Endothelial cell of umbilical vein (primary cell): ENCODE results near the gene DMD. TPM values are rescaled to one million over a fixed set of nuclear protein-coding genes. Genes with fewer than 3 reads are reported as not detected.

Experiments
- BruUV-seq: library from RNA; stranded (reverse); fragments of 400-500 nt; replicated peaks from 2 replicates; lab custom pipeline; 2021; lab: Mats Ljungman, UMichigan
- CTCF ChIA-PET: fragments of 300-600, 350-600 bp; sonication (Branson Sonifier 250); formaldehyde crosslinking; loops from one replicate; lab custom pipeline; 2021; ENCODE audit warnings: antibody characterized with exemption, inconsistent platforms; lab: Charles Lee
- POLR2A ChIA-PET: fragments of 300-600, 350-600 bp; sonication (Branson Sonifier 250); formaldehyde crosslinking; loops from one replicate; lab custom pipeline; 2021; ENCODE audit warnings: antibody characterized with exemption, inconsistent platforms; lab: Charles Lee
- DNase-seq: peaks from one replicate; pipeline ENCODE4 v3.0.0-alpha.2; 2011; ENCODE audit warnings: low read depth, low spot score
- FAIRE-seq: peaks from 2 replicates; lab custom pipeline; 2011; peaks lifted over from hg19 to GRCh38; lab: Jason Lieb, UNC
- H2AFZ ChIP-seq: 2 replicates; pipeline ENCODE4 v1.6.0; 2012; ENCODE audit warnings: low read depth, low read length, control low read depth, inconsistent platforms
- H3K27ac ChIP-seq: 2 replicates; pipeline ENCODE4 v1.5.1; 2011; ENCODE audit warnings: low read depth, mild to moderate bottlenecking, control low read depth, low read length, moderate library complexity; ENCODE audit not compliant: insufficient read depth
- H3K27me3 ChIP-seq, 2 experiments: 2 replicates each; pipeline versions ENCODE4 v1.6.0 to v1.6.1; 2011; ENCODE audit warnings: low read length in 2 of 2, mixed read lengths in 1 of 2; ENCODE audit not compliant: control insufficient read depth in 2 of 2, insufficient read depth in 2 of 2
- H3K36me3 ChIP-seq, 2 experiments: 2 replicates in 1 of 2; 3 replicates in 1 of 2; pipeline ENCODE4 v1.5.1; 2011; ENCODE audit warnings: low read length in 2 of 2, mild to moderate bottlenecking in 1 of 2, moderate library complexity in 1 of 2; ENCODE audit not compliant: control insufficient read depth in 2 of 2, insufficient read depth in 2 of 2; ENCODE audit errors: extremely low read depth in 1 of 2
- H3K4me1 ChIP-seq: 3 replicates; pipeline ENCODE4 v1.5.1; 2011; ENCODE audit warnings: mild to moderate bottlenecking, low read length; ENCODE audit not compliant: control insufficient read depth, insufficient read depth; ENCODE audit errors: extremely low read depth
- H3K4me2 ChIP-seq: 2 replicates; pipeline ENCODE4 v1.6.1; 2011; ENCODE audit warnings: low read length, control low read depth, mixed read lengths; ENCODE audit not compliant: insufficient read depth
- H3K4me3 ChIP-seq, 3 experiments: fragments of 200-600 bp in 1 of 3; sonication (generic), shearing (Covaris generic) in 1 of 3; replicated peaks in 1 of 3; 2 replicates each; pipeline ENCODE4 v1.5.1; 2011 to 2016; ENCODE audit warnings: control low read depth in 3 of 3, low read length in 3 of 3, mild to moderate bottlenecking in 2 of 3, inconsistent platforms in 1 of 3, low read depth in 1 of 3, moderate library complexity in 1 of 3; ENCODE audit not compliant: insufficient read depth in 1 of 3
- H3K79me2 ChIP-seq: 2 replicates; pipeline ENCODE4 v1.6.0; 2012; ENCODE audit warnings: low read length, inconsistent platforms; ENCODE audit not compliant: control insufficient read depth, insufficient read depth
- H3K9ac ChIP-seq: replicated peaks from 2 replicates; pipeline ENCODE3; 2011; ENCODE audit warnings: low read length, control low read depth; ENCODE audit not compliant: insufficient read depth; ENCODE audit errors: extremely low read depth
- H3K9me1 ChIP-seq: replicated peaks from 3 replicates; pipeline ENCODE4 v1.6.0; 2011; ENCODE audit warnings: mild to moderate bottlenecking, low read length; ENCODE audit not compliant: control insufficient read depth, insufficient read depth; ENCODE audit errors: extremely low read depth
- H3K9me3 ChIP-seq: replicated peaks from 2 replicates; pipeline ENCODE4 v1.5.1; 2012; ENCODE audit warnings: low read length, inconsistent platforms; ENCODE audit not compliant: control insufficient read depth, insufficient read depth
- H4K20me1 ChIP-seq: replicated peaks from 2 replicates; pipeline ENCODE3; 2011; ENCODE audit warnings: mild to moderate bottlenecking, low read length; ENCODE audit not compliant: control insufficient read depth, insufficient read depth; ENCODE audit errors: extremely low read depth
- EZH2 ChIP-seq: IDR thresholded peaks from 2 replicates; pipeline ENCODE4 v1.6.1; 2012; ENCODE audit warnings: borderline replicate concordance, low read depth, mild to moderate bottlenecking, moderate library complexity, low read length, inconsistent platforms; ENCODE audit not compliant: severe bottlenecking
- FOS ChIP-seq: IDR thresholded peaks from 2 replicates; pipeline ENCODE4 v1.6.1; 2011; ENCODE audit warnings: mild to moderate bottlenecking, low read length, moderate library complexity, borderline replicate concordance; ENCODE audit not compliant: insufficient read depth
- GATA2 ChIP-seq: IDR thresholded peaks from 2 replicates; pipeline ENCODE4 v1.7.0; 2011; ENCODE audit warnings: low read depth, mild to moderate bottlenecking, moderate library complexity, mixed read lengths, low read length; ENCODE audit not compliant: insufficient read length, insufficient read depth
- JUN ChIP-seq: IDR thresholded peaks from 2 replicates; pipeline ENCODE4 v1.6.1; 2011; ENCODE audit warnings: borderline replicate concordance, low read depth; ENCODE audit not compliant: insufficient read length, insufficient read depth
- MYC ChIP-seq: IDR thresholded peaks from one replicate; pipeline ENCODE4 v1.6.1; 2011; ENCODE audit warnings: mild to moderate bottlenecking, low read depth, low read length
- POLR2A ChIP-seq: IDR thresholded peaks from 2 replicates; pipeline ENCODE4 v1.6.1; 2012; ENCODE audit warnings: low read depth, mild to moderate bottlenecking, control low read depth, low read length
- POLR2AphosphoS5 ChIP-seq: IDR thresholded peaks from 2 replicates; pipeline ENCODE4 v1.6.1; 2012; ENCODE audit warnings: low read depth, mild to moderate bottlenecking, control low read depth, low read length, moderate library complexity; ENCODE audit not compliant: insufficient read depth
- dilution Hi-C: fragments of 300-500 bp; cut with MboI; formaldehyde crosslinking; loops from one replicate; pipeline ENCODE4 v1.15.0; 2019; ENCODE audit warnings: low sequenced_read_pairs; ENCODE audit not compliant: extremely low pct_ligation_motif_present
- intact Hi-C: fragments of 100-400 bp; cut with micrococcal nuclease; formaldehyde crosslinking; loops from one replicate; pipeline ENCODE4 v1.10.0; 2022
- polyA plus RNA-seq, 4 experiments: library from polyadenylated mRNA; depleted of rRNA in 3 of 4; stranded (reverse) in 3 of 4; unstranded in 1 of 4; fragments of >200 nt; gene quantifications; 2 replicates each; pipeline versions ENCODE4 v1.2.1 to v1.2.3, GENCODE V29; 2011 to 2012; ENCODE audit warnings: missing spikeins in 1 of 4
- total RNA-seq: library from RNA; stranded (reverse); gene quantifications from 2 replicates; pipeline ENCODE4 v1.2.3, GENCODE V29; 2021
- TF ChIP-seq, protein P1 (sequence below): IDR thresholded peaks from 2 replicates; pipeline ENCODE4 v1.6.1; 2011; ENCODE audit not compliant: insufficient read depth, insufficient read length
- TF ChIP-seq, protein P2 (sequence below), 2 donors: IDR thresholded peaks; 1 replicate in 1 of 2; 2 replicates in 1 of 2; pipeline ENCODE4 v1.5.1; 2011; ENCODE audit warnings: low read length in 2 of 2, mild to moderate bottlenecking in 2 of 2, moderate library complexity in 2 of 2, control low read depth in 1 of 2, inconsistent platforms in 1 of 2, low read depth in 1 of 2; ENCODE audit not compliant: insufficient read depth in 1 of 2; ENCODE audit errors: extremely low read depth in 1 of 2

DMD gene
- total and polyA plus RNA-seq, 2 donors (not counting 3 experiments of a cell fraction or from before 2014, with no cell fraction given), result 7.3 to 9.0 TPM

- Histone ChIP-seq H3K9me1 (no peaks in the 10 kb centered on the region), H3K4me2 (no peak overlapping the region), H3K27ac (no peak overlapping the region), H3K4me1 (no peaks in the 10 kb centered on the region), H3K27me3 (no peaks in the 10 kb centered on the region), H3K4me3 (no peak overlapping the region), H4K20me1 (no peaks in the 10 kb centered on the region), H2AFZ (no peak overlapping the region), H3K79me2 (no peaks in the 10 kb centered on the region), H3K9ac (no peak overlapping the region), H3K36me3 (no peaks in the 10 kb centered on the region), H3K9me3 (no peaks in the 10 kb centered on the region)
- no peak for TF ChIP-seq POLR2A
- dilution Hi-C loops, result no loop called here
- intact Hi-C loops, result no loop called here
- no TSS peak for BruUV-seq
- DNase-seq, result no peak
- ChIA-PET POLR2A (no interaction called here), CTCF (no interaction called here)
- FAIRE-seq, result no peak
These were observed 1639.0 kb downstream of the DMD start for GRCh38 chrX:31572360-31572759.

DNA sequence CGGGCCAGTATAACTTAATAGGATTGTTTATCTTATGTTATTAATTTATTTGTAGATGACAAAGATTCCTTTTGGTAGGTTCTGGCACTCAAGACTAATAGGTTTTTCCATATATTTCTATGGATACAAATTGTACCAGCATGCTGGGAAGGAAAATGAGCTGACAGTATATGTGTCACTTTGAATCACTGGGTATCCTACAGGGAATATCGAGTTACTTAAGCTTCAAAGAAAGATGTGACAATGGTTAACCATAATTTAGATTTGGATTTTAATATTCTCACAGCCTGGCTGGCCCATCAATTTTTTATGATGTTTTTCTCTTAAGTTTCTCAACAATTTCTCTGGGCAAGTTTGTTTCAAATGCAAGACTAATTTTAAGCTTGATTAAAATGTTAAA, 1640.7 kb downstream of the DMD start:
- Histone ChIP-seq H3K4me3 (no peak overlapping the region), H3K9me3 (no peaks in the 10 kb centered on the region), H4K20me1 (no peaks in the 10 kb centered on the region), H3K27ac (no peak overlapping the region), H3K79me2 (no peaks in the 10 kb centered on the region), H3K36me3 (no peaks in the 10 kb centered on the region), H3K9ac (no peak overlapping the region), H3K4me1 (no peaks in the 10 kb centered on the region), H2AFZ (no peak overlapping the region), H3K4me2 (no peak overlapping the region), H3K9me1 (no peaks in the 10 kb centered on the region), H3K27me3 (no peaks in the 10 kb centered on the region)
- DNase-seq, result no peak
- dilution Hi-C loops, result no loop called here
- intact Hi-C loops, result no loop called here
- ChIA-PET CTCF (no interaction called here), POLR2A (no interaction called here)
- TF ChIP-seq FOS (no peak), EZH2 (no peak), POLR2A (no peak), POLR2AphosphoS5 (no peak), GATA2 (no peak), MYC (no peak), JUN (no peak)
- TF ChIP-seq, protein P1, sequence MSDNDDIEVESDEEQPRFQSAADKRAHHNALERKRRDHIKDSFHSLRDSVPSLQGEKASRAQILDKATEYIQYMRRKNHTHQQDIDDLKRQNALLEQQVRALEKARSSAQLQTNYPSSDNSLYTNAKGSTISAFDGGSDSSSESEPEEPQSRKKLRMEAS, result no peak
- TF ChIP-seq, protein P2, sequence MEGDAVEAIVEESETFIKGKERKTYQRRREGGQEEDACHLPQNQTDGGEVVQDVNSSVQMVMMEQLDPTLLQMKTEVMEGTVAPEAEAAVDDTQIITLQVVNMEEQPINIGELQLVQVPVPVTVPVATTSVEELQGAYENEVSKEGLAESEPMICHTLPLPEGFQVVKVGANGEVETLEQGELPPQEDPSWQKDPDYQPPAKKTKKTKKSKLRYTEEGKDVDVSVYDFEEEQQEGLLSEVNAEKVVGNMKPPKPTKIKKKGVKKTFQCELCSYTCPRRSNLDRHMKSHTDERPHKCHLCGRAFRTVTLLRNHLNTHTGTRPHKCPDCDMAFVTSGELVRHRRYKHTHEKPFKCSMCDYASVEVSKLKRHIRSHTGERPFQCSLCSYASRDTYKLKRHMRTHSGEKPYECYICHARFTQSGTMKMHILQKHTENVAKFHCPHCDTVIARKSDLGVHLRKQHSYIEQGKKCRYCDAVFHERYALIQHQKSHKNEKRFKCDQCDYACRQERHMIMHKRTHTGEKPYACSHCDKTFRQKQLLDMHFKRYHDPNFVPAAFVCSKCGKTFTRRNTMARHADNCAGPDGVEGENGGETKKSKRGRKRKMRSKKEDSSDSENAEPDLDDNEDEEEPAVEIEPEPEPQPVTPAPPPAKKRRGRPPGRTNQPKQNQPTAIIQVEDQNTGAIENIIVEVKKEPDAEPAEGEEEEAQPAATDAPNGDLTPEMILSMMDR (IDR thresholded peaks at IDR 0.05; ENCODE audit: extremely low read depth in 1 of 2, insufficient read depth in 1 of 2, low read depth in 1 of 2, low read length in 2 of 2), result no peak
- no peak for FAIRE-seq
- BruUV-seq, result no TSS peak
